CD8-positive, alpha-beta memory T cell (primary cell): ENCODE data around the gene SPAAR. TPM values are rescaled to one million over a fixed set of nuclear protein-coding genes. Genes with fewer than 3 reads are reported as not detected.

Experiments used
- CTCF ChIA-PET: fragments of 350-600 bp; sonication (Branson Sonifier 250); formaldehyde crosslinking; loops from one replicate; lab custom pipeline; 2021; ENCODE audit warnings: antibody characterized with exemption; lab: Charles Lee
- POLR2A ChIA-PET: fragments of 350-600 bp; sonication (Branson Sonifier 250); formaldehyde crosslinking; loops from one replicate; lab custom pipeline; 2021; ENCODE audit warnings: antibody characterized with exemption; lab: Charles Lee
- DNase-seq, 5 donors: peaks; one replicate each; pipeline versions ENCODE4 v3.0.0 to v3.0.0-alpha.2; 2020 to 2022; ENCODE audit warnings: mixed read lengths in 1 of 5
- H3K27ac ChIP-seq: one replicate; pipeline ENCODE4 v1.7.0; 2013; ENCODE audit warnings: low read depth, mild to moderate bottlenecking, low read length, moderate library complexity
- H3K27me3 ChIP-seq: 2 replicates; pipeline ENCODE4 v1.7.0; 2013; ENCODE audit warnings: low read length, mild to moderate bottlenecking; ENCODE audit not compliant: insufficient read depth, poor library complexity, severe bottlenecking
- H3K36me3 ChIP-seq: 2 replicates; pipeline ENCODE4 v1.7.0; 2013; ENCODE audit warnings: mild to moderate bottlenecking, low read length, moderate library complexity; ENCODE audit not compliant: insufficient read depth
- H3K4me1 ChIP-seq: 2 replicates; pipeline ENCODE4 v1.7.0; 2013; ENCODE audit warnings: mild to moderate bottlenecking, low read length, moderate library complexity; ENCODE audit not compliant: insufficient read depth
- H3K4me3 ChIP-seq: 2 replicates; pipeline ENCODE4 v1.7.0; 2013; ENCODE audit warnings: mild to moderate bottlenecking, low read length
- H3K9me3 ChIP-seq: 2 replicates; pipeline ENCODE4 v1.7.0; 2013; ENCODE audit warnings: mild to moderate bottlenecking, low read length
- H3K27ac Mint-ChIP-seq, 8 donors: one replicate each; pipeline ENCODE4 v1.8.0; 2020 to 2021; ENCODE audit warnings: mixed read lengths in 8 of 8, mild to moderate bottlenecking in 6 of 8, inconsistent platforms in 3 of 8, moderate library complexity in 3 of 8
- H3K27me3 Mint-ChIP-seq, 2 donors: one replicate each; pipeline ENCODE4 v1.8.0; 2020 to 2021; ENCODE audit warnings: mixed read lengths in 2 of 2, mild to moderate bottlenecking in 1 of 2, moderate library complexity in 1 of 2
- H3K36me3 Mint-ChIP-seq, 3 donors: one replicate each; pipeline ENCODE4 v1.8.0; 2020 to 2021; ENCODE audit warnings: mixed read lengths in 3 of 3, inconsistent platforms in 1 of 3, mild to moderate bottlenecking in 1 of 3
- H3K4me1 Mint-ChIP-seq, 3 donors: one replicate each; pipeline ENCODE4 v1.8.0; 2020 to 2021; ENCODE audit warnings: mixed read lengths in 3 of 3, inconsistent platforms in 1 of 3, mild to moderate bottlenecking in 1 of 3
- H3K4me3 Mint-ChIP-seq, 7 donors: one replicate each; pipeline ENCODE4 v1.8.0; 2020 to 2021; ENCODE audit warnings: mixed read lengths in 7 of 7, mild to moderate bottlenecking in 6 of 7, moderate library complexity in 4 of 7, inconsistent platforms in 2 of 7
- H3K9me3 Mint-ChIP-seq, 5 donors: one replicate each; pipeline ENCODE4 v1.8.0; 2020 to 2022; ENCODE audit warnings: mixed read lengths in 5 of 5, mild to moderate bottlenecking in 3 of 5, moderate library complexity in 2 of 5, inconsistent platforms in 1 of 5
- polyA plus RNA-seq: library from polyadenylated mRNA; unstranded; fragments of 300-500 nt; fragmentation: Illumina TruSeq; gene quantifications from one replicate; pipeline ENCODE4 v1.2.3, GENCODE V29; 2021
- total RNA-seq, 2 experiments: library from RNA; stranded (reverse); gene quantifications; one replicate each; pipeline ENCODE4 v1.2.3, GENCODE V29; 2021

SPAAR gene
- total and polyA plus RNA-seq, 3 experiments from 2014 or later = not detected

- H3K4me3 ChIP-seq = no peak overlapping the region
- no peaks in the 10 kb centered on the region for H3K36me3 ChIP-seq
- peaks cover 0 to 3% (median 0%) of the 10 kb centered on the region in 3 donors for H3K4me1 Mint-ChIP-seq
- DNase-seq = no peak
- H3K4me1 ChIP-seq = no peaks in the 10 kb centered on the region
- no peak overlapping the region for H3K27ac ChIP-seq
- no peaks in the 10 kb centered on the region for H3K9me3 ChIP-seq
- no peak overlapping the region for H3K4me3 Mint-ChIP-seq
- H3K27ac Mint-ChIP-seq = peak overlapping the region in 1 of 8 donors; percentile 47
- H3K27me3 Mint-ChIP-seq = no peaks in the 10 kb centered on the region
- no peaks in the 10 kb centered on the region for H3K36me3 Mint-ChIP-seq
- no peaks in the 10 kb centered on the region for H3K27me3 ChIP-seq
- CTCF ChIA-PET = no interaction called here
- H3K9me3 Mint-ChIP-seq = no peaks in the 10 kb centered on the region
- POLR2A ChIA-PET = no interaction called here
These were observed 10.1 kb downstream of the SPAAR start for GRCh38 chr9:35919212-35920008.

- peak overlapping the region in 1 of 8 donors; percentile 73 for H3K27ac Mint-ChIP-seq
- ChIA-PET CTCF (no interaction called here), POLR2A (no interaction called here)
- no peaks in the 10 kb centered on the region for H3K27me3 Mint-ChIP-seq
- DNase-seq = no peak
- H3K9me3 ChIP-seq = no peaks in the 10 kb centered on the region
- no peaks in the 10 kb centered on the region for H3K4me1 ChIP-seq
- H3K27ac ChIP-seq = no peak overlapping the region
- peaks cover 0 to 3% (median 0%) of the 10 kb centered on the region in 3 donors for H3K4me1 Mint-ChIP-seq
- H3K27me3 ChIP-seq = no peaks in the 10 kb centered on the region
- no peak overlapping the region for H3K4me3 Mint-ChIP-seq
- no peaks in the 10 kb centered on the region for H3K36me3 ChIP-seq
- no peak overlapping the region for H3K4me3 ChIP-seq
- no peaks in the 10 kb centered on the region for H3K9me3 Mint-ChIP-seq
- no peaks in the 10 kb centered on the region for H3K36me3 Mint-ChIP-seq
These were observed 10.8 kb downstream of the SPAAR start for GRCh38 chr9:35920051-35920620.

GRCh38 chr9:35923598-35923926, 14.3 kb downstream of the SPAAR start:
- Mint-ChIP-seq H3K4me1 (peaks cover 0 to 1% (median 0%) of the 10 kb centered on the region in 3 donors), H3K36me3 (no peaks in the 10 kb centered on the region), H3K4me3 (no peak overlapping the region), H3K27ac (no peak overlapping the region), H3K9me3 (no peaks in the 10 kb centered on the region), H3K27me3 (peaks cover 2 to 8% of the 10 kb centered on the region in 2 donors)
- DNase-seq = no peak
- H3K27me3 ChIP-seq = no peaks in the 10 kb centered on the region
- no peaks in the 10 kb centered on the region for H3K36me3 ChIP-seq
- H3K4me1 ChIP-seq = no peaks in the 10 kb centered on the region
- H3K9me3 ChIP-seq = no peaks in the 10 kb centered on the region
- POLR2A ChIA-PET = no interaction called here
- CTCF ChIA-PET = no interaction called here
- no peak overlapping the region for H3K4me3 ChIP-seq
- peak overlapping the region; percentile 74 for H3K27ac ChIP-seq

- no peaks in the 10 kb centered on the region for H3K9me3 Mint-ChIP-seq
- H3K4me3 ChIP-seq = no peak overlapping the region
- ChIA-PET CTCF (interaction anchor here (1.2 kb wide), 1 partner anchor 21 kb away, joined by 4 read pairs; no protein-coding TSS in a partner anchor), POLR2A (no interaction called here)
- no peaks in the 10 kb centered on the region for H3K27me3 ChIP-seq
- peak overlapping the region; percentile 74 for H3K27ac ChIP-seq
- H3K4me1 Mint-ChIP-seq = no peaks in the 10 kb centered on the region
- no peak overlapping the region for H3K27ac Mint-ChIP-seq
- H3K9me3 ChIP-seq = no peaks in the 10 kb centered on the region
- no peaks in the 10 kb centered on the region for H3K4me1 ChIP-seq
- H3K36me3 Mint-ChIP-seq = no peaks in the 10 kb centered on the region
- no peak overlapping the region for H3K4me3 Mint-ChIP-seq
- peaks cover 2 to 8% of the 10 kb centered on the region in 2 donors for H3K27me3 Mint-ChIP-seq
- no peak for DNase-seq
- no peaks in the 10 kb centered on the region for H3K36me3 ChIP-seq
These were observed 14.9 kb downstream of the SPAAR start for GRCh38 chr9:35923927-35924763.

- ChIA-PET CTCF (no interaction called here), POLR2A (no interaction called here)
- Mint-ChIP-seq H3K4me1 (peaks cover 0 to 8% (median 4%) of the 10 kb centered on the region in 3 donors), H3K27me3 (peaks cover 3 to 8% of the 10 kb centered on the region in 2 donors), H3K9me3 (no peaks in the 10 kb centered on the region), H3K4me3 (no peak overlapping the region), H3K27ac (no peak overlapping the region), H3K36me3 (no peaks in the 10 kb centered on the region)
- Histone ChIP-seq H3K4me3 (no peak overlapping the region), H3K36me3 (no peaks in the 10 kb centered on the region), H3K27ac (no peak overlapping the region), H3K4me1 (peaks cover 7% of the 10 kb centered on the region), H3K9me3 (no peaks in the 10 kb centered on the region), H3K27me3 (no peaks in the 10 kb centered on the region)
- DNase-seq = no peak
These were observed 19.5 kb downstream of the SPAAR start for GRCh38 chr9:35928591-35929452.

GRCh38 chr9:35929453-35929718, 20.1 kb downstream of the SPAAR start:
- H3K4me3 Mint-ChIP-seq = no peak overlapping the region
- Histone ChIP-seq H3K9me3 (no peaks in the 10 kb centered on the region), H3K4me3 (no peak overlapping the region), H3K27ac (no peak overlapping the region), H3K27me3 (no peaks in the 10 kb centered on the region), H3K36me3 (no peaks in the 10 kb centered on the region), H3K4me1 (peaks cover 7% of the 10 kb centered on the region)
- POLR2A ChIA-PET = no interaction called here
- H3K4me1 Mint-ChIP-seq = peaks cover 0 to 8% (median 4%) of the 10 kb centered on the region in 3 donors
- no peaks in the 10 kb centered on the region for H3K36me3 Mint-ChIP-seq
- no peaks in the 10 kb centered on the region for H3K9me3 Mint-ChIP-seq
- DNase-seq = no peak
- H3K27ac Mint-ChIP-seq = no peak overlapping the region
- H3K27me3 Mint-ChIP-seq = peaks cover 3 to 8% of the 10 kb centered on the region in 2 donors
- CTCF ChIA-PET = no interaction called here

- CTCF ChIA-PET = no interaction called here
- Histone ChIP-seq H3K4me3 (no peak overlapping the region), H3K27ac (no peak overlapping the region), H3K27me3 (no peaks in the 10 kb centered on the region), H3K4me1 (peaks cover 7% of the 10 kb centered on the region), H3K9me3 (no peaks in the 10 kb centered on the region), H3K36me3 (no peaks in the 10 kb centered on the region)
- Mint-ChIP-seq H3K4me3 (no peak overlapping the region), H3K27me3 (peaks cover 3 to 8% of the 10 kb centered on the region in 2 donors), H3K9me3 (no peaks in the 10 kb centered on the region), H3K4me1 (peaks cover 0 to 8% (median 4%) of the 10 kb centered on the region in 3 donors), H3K27ac (no peak overlapping the region), H3K36me3 (no peaks in the 10 kb centered on the region)
- POLR2A ChIA-PET = no interaction called here
- no peak for DNase-seq
These were observed 21.2 kb downstream of the SPAAR start for GRCh38 chr9:35930521-35930920.
